Neural cell (in vitro differentiated cells): ENCODE measurements around the gene CLEC16A. TPM values are rescaled to one million over a fixed set of nuclear protein-coding genes. Genes with fewer than 3 reads are reported as not detected.

Experiments
- H2AFZ ChIP-seq: fragments of 200-600, 300-800 bp; sonication (generic), shearing (Covaris generic); 2 replicates; pipeline ENCODE4 v1.6.0; 2014; ENCODE audit warnings: low read depth, mild to moderate bottlenecking, antibody characterized with exemption, low read length, moderate library complexity
- H3F3A ChIP-seq: fragments of 200-600 bp; shearing (Covaris generic); 2 replicates; pipeline ENCODE4 v1.6.1; 2016; ENCODE audit warnings: mild to moderate bottlenecking, moderate library complexity, mixed read lengths, antibody characterized with exemption, low read length; ENCODE audit not compliant: insufficient read depth, poor library complexity, severe bottlenecking
- H3K27ac ChIP-seq: fragments of 200-600, 300-800 bp; sonication (generic), shearing (Covaris generic); 2 replicates; pipeline ENCODE4 v1.5.1; 2014; ENCODE audit warnings: mild to moderate bottlenecking, low read length, moderate library complexity
- H3K27me3 ChIP-seq: fragments of 300-800, 200-600 bp; sonication (generic), shearing (Covaris generic); 2 replicates; pipeline ENCODE4 v1.6.0; 2014; ENCODE audit warnings: mild to moderate bottlenecking, low read depth, low read length, moderate library complexity; ENCODE audit not compliant: insufficient read depth
- H3K36me3 ChIP-seq: fragments of 300-800, 200-600 bp; sonication (generic), shearing (Covaris generic); 2 replicates; pipeline ENCODE4 v1.5.1; 2014; ENCODE audit warnings: mild to moderate bottlenecking, antibody characterized with exemption, low read length, moderate library complexity; ENCODE audit not compliant: insufficient read depth
- H3K4me2 ChIP-seq: fragments of 300-800, 200-600 bp; sonication (generic), shearing (Covaris generic); 2 replicates; pipeline ENCODE4 v1.6.0; 2014; ENCODE audit warnings: mild to moderate bottlenecking, low read length
- H3K4me3 ChIP-seq: fragments of 300-800, 200-600 bp; sonication (generic), shearing (Covaris generic); 2 replicates; pipeline ENCODE4 v1.5.1; 2014; ENCODE audit warnings: mild to moderate bottlenecking, low read length, moderate library complexity
- H3K79me2 ChIP-seq: fragments of 200-600 bp; shearing (Covaris generic); replicated peaks from 2 replicates; pipeline ENCODE4 v1.6.0; 2014; ENCODE audit warnings: mild to moderate bottlenecking, low read length, moderate library complexity; ENCODE audit not compliant: insufficient read depth
- H3K9ac ChIP-seq: fragments of 300-800, 200-600 bp; sonication (generic), shearing (Covaris generic); 2 replicates; pipeline ENCODE4 v1.6.1; 2016; ENCODE audit warnings: mild to moderate bottlenecking, low read length, mixed read lengths
- H3K9me2 ChIP-seq: fragments of 200-600 bp; shearing (Covaris generic); 2 replicates; pipeline ENCODE4 v1.6.1; 2016; ENCODE audit warnings: mild to moderate bottlenecking, low read length, mixed read lengths; ENCODE audit not compliant: insufficient read depth
- H3K9me3 ChIP-seq: fragments of 200-600, 300-800 bp; sonication (generic), shearing (Covaris generic); 2 replicates; pipeline ENCODE4 v1.6.1; 2016; ENCODE audit warnings: mild to moderate bottlenecking, mixed run types, low read length, moderate library complexity, mixed read lengths
- H4K20me1 ChIP-seq: fragments of 200-600 bp; shearing (Covaris generic); 2 replicates; pipeline ENCODE4 v1.6.1; 2016; ENCODE audit warnings: mild to moderate bottlenecking, mixed run types; ENCODE audit not compliant: insufficient read depth
- EZH2 ChIP-seq: fragments of 200-600, 300-800 bp; shearing (Covaris generic), sonication (generic); IDR thresholded peaks from 2 replicates; pipeline ENCODE4 v1.6.1; 2014; ENCODE audit warnings: antibody characterized with exemption, low read length, borderline replicate concordance, mild to moderate bottlenecking; ENCODE audit not compliant: insufficient read depth, poor library complexity, severe bottlenecking
- MXI1 ChIP-seq: fragments of 450-650 bp; conservative IDR thresholded peaks from 2 replicates; pipeline ENCODE4 v1.6.1; 2014; ENCODE audit warnings: antibody characterized with exemption, mild to moderate bottlenecking; ENCODE audit not compliant: poor library complexity, severe bottlenecking
- POLR2AphosphoS5 ChIP-seq: IDR thresholded peaks from 2 replicates; pipeline ENCODE4 v1.6.1; 2012
- RAD21 ChIP-seq: fragments of 450-650 bp; conservative IDR thresholded peaks from 2 replicates; pipeline ENCODE4 v1.6.1; 2014; ENCODE audit warnings: antibody characterized with exemption, mild to moderate bottlenecking, moderate library complexity
- SMC3 ChIP-seq: fragments of 450-650 bp; conservative IDR thresholded peaks from 2 replicates; pipeline ENCODE4 v1.6.1; 2014; ENCODE audit warnings: antibody characterized with exemption, mild to moderate bottlenecking, moderate library complexity; ENCODE audit not compliant: poor library complexity
- TAF1 ChIP-seq: IDR thresholded peaks from 2 replicates; pipeline ENCODE4 v1.6.1; 2012; ENCODE audit warnings: low read depth
- polyA plus RNA-seq: library from polyadenylated mRNA; depleted of rRNA; stranded (reverse); fragments of >200 nt; gene quantifications from 2 replicates; pipeline ENCODE4 v1.2.3, GENCODE V29; 2014
- TF ChIP-seq, protein P1 (sequence below): IDR thresholded peaks from 2 replicates; pipeline ENCODE4 v1.6.1; 2012; ENCODE audit warnings: borderline replicate concordance
- TF ChIP-seq, protein P2 (sequence below): fragments of 450-650 bp; IDR thresholded peaks from 2 replicates; pipeline ENCODE4 v1.5.1; 2014; ENCODE audit warnings: antibody characterized with exemption, mild to moderate bottlenecking, moderate library complexity; ENCODE audit not compliant: poor library complexity, severe bottlenecking

CLEC16A gene
- polyA plus RNA-seq, 1 donor from 2014 or later: 11.1 TPM

DNA sequence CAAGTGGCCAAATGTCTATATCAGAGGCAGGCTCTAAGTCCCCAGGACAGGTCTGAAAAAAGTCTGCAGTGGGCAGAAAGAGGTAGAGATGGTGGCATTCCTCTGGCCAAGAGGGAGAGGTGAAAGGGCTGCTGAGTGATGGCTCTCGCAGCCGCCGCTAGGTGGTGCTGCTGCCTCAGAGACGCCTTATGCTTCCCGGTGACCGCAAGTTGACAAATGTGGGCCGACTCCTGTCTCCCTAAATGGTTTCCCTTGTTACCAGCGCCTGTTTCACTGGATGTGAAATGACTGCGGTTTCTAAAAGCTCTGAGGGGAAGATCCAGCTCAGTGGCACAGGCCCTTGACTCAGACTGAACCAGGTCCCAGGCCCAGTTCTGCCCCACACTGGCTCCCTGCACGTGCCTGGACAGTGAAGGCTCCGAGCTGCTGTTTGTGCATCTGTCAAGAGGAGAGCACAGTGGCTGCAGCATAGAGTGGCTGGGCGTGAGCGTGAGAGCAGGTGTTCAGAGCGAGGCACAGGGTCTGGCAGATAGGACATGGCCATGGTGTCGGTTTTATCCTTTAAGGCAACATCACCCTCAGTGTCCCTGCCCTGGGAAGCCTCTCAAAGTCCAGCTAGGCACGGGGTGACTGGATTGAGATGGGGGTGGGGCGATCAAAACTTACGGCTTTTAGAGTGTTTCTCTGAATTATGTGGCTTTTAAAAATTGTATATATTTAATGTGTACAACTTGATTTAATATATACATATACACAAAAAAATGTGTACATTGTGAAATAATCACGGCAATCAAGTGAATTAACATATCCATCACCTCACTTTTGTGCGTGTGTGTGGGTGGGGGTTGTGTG lies 19.9 kb downstream of the CLEC16A start:
- no peaks in the 10 kb centered on the region for H3K9me3 ChIP-seq
- H3F3A ChIP-seq: no peaks in the 10 kb centered on the region
- H3K27ac ChIP-seq: no peak overlapping the region
- H3K4me2 ChIP-seq: no peak overlapping the region
- no peaks in the 10 kb centered on the region for H3K79me2 ChIP-seq
- no peak overlapping the region for H2AFZ ChIP-seq
- H3K4me3 ChIP-seq: no peak overlapping the region
- H3K27me3 ChIP-seq: no peaks in the 10 kb centered on the region
- no peaks in the 10 kb centered on the region for H4K20me1 ChIP-seq
- TF ChIP-seq, protein P1, sequence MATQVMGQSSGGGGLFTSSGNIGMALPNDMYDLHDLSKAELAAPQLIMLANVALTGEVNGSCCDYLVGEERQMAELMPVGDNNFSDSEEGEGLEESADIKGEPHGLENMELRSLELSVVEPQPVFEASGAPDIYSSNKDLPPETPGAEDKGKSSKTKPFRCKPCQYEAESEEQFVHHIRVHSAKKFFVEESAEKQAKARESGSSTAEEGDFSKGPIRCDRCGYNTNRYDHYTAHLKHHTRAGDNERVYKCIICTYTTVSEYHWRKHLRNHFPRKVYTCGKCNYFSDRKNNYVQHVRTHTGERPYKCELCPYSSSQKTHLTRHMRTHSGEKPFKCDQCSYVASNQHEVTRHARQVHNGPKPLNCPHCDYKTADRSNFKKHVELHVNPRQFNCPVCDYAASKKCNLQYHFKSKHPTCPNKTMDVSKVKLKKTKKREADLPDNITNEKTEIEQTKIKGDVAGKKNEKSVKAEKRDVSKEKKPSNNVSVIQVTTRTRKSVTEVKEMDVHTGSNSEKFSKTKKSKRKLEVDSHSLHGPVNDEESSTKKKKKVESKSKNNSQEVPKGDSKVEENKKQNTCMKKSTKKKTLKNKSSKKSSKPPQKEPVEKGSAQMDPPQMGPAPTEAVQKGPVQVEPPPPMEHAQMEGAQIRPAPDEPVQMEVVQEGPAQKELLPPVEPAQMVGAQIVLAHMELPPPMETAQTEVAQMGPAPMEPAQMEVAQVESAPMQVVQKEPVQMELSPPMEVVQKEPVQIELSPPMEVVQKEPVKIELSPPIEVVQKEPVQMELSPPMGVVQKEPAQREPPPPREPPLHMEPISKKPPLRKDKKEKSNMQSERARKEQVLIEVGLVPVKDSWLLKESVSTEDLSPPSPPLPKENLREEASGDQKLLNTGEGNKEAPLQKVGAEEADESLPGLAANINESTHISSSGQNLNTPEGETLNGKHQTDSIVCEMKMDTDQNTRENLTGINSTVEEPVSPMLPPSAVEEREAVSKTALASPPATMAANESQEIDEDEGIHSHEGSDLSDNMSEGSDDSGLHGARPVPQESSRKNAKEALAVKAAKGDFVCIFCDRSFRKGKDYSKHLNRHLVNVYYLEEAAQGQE: no peak
- TF ChIP-seq SMC3 (peak; percentile 76), RAD21 (peak; percentile 86), MXI1 (peak; percentile 18), EZH2 (no peak), POLR2AphosphoS5 (no peak)
- TF ChIP-seq, protein P2, sequence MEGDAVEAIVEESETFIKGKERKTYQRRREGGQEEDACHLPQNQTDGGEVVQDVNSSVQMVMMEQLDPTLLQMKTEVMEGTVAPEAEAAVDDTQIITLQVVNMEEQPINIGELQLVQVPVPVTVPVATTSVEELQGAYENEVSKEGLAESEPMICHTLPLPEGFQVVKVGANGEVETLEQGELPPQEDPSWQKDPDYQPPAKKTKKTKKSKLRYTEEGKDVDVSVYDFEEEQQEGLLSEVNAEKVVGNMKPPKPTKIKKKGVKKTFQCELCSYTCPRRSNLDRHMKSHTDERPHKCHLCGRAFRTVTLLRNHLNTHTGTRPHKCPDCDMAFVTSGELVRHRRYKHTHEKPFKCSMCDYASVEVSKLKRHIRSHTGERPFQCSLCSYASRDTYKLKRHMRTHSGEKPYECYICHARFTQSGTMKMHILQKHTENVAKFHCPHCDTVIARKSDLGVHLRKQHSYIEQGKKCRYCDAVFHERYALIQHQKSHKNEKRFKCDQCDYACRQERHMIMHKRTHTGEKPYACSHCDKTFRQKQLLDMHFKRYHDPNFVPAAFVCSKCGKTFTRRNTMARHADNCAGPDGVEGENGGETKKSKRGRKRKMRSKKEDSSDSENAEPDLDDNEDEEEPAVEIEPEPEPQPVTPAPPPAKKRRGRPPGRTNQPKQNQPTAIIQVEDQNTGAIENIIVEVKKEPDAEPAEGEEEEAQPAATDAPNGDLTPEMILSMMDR: peak; percentile 94
- H3K36me3 ChIP-seq: no peaks in the 10 kb centered on the region
- H3K9ac ChIP-seq: no peak overlapping the region
- no peaks in the 10 kb centered on the region for H3K9me2 ChIP-seq

DNA sequence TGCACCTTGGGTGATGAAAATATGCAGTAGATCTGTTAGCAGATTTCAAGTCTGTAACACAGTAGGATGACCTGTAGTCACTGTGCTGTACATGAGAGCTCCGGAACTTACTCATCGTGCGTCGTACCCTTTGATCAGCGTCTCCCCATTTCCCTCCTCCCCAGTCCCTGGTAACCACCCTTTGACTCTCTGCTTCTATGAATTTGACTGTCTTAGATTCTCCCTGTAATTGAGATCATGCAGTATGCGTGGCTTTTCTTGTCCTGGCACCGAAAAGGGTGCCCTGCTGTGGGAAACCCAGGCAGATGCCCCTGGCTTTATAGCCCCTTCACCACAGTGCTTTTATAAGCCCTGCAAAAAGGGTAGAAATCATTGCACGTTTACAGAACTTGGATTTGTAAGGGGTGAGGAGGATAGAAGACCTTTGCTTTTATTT lies 20.5 kb downstream of the CLEC16A start:
- no peaks in the 10 kb centered on the region for H3K27me3 ChIP-seq
- no peaks in the 10 kb centered on the region for H4K20me1 ChIP-seq
- H2AFZ ChIP-seq: no peak overlapping the region
- no peak overlapping the region for H3K27ac ChIP-seq
- no peak for TF ChIP-seq TAF1
- TF ChIP-seq, protein P1: no peak
- TF ChIP-seq RAD21: no peak
- TF ChIP-seq SMC3: no peak
- TF ChIP-seq, protein P2: no peak
- no peak for TF ChIP-seq EZH2
- no peak for TF ChIP-seq POLR2AphosphoS5
- no peak overlapping the region for H3K9ac ChIP-seq
- H3F3A ChIP-seq: no peaks in the 10 kb centered on the region
- H3K9me3 ChIP-seq: no peaks in the 10 kb centered on the region
- no peak overlapping the region for H3K4me3 ChIP-seq
- no peak overlapping the region for H3K4me2 ChIP-seq
- H3K9me2 ChIP-seq: no peaks in the 10 kb centered on the region
- H3K36me3 ChIP-seq: no peaks in the 10 kb centered on the region
- H3K79me2 ChIP-seq: no peaks in the 10 kb centered on the region
